Measurements from ENCODE around the gene FGF8.
"Not testable (repeated sequence)": the region's sequence is repeated elsewhere in the genome, so short reads cannot be mapped to it uniquely, and the experiment has no call there.

FGF8 gene, protein sequence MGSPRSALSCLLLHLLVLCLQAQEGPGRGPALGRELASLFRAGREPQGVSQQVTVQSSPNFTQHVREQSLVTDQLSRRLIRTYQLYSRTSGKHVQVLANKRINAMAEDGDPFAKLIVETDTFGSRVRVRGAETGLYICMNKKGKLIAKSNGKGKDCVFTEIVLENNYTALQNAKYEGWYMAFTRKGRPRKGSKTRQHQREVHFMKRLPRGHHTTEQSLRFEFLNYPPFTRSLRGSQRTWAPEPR

DNA sequence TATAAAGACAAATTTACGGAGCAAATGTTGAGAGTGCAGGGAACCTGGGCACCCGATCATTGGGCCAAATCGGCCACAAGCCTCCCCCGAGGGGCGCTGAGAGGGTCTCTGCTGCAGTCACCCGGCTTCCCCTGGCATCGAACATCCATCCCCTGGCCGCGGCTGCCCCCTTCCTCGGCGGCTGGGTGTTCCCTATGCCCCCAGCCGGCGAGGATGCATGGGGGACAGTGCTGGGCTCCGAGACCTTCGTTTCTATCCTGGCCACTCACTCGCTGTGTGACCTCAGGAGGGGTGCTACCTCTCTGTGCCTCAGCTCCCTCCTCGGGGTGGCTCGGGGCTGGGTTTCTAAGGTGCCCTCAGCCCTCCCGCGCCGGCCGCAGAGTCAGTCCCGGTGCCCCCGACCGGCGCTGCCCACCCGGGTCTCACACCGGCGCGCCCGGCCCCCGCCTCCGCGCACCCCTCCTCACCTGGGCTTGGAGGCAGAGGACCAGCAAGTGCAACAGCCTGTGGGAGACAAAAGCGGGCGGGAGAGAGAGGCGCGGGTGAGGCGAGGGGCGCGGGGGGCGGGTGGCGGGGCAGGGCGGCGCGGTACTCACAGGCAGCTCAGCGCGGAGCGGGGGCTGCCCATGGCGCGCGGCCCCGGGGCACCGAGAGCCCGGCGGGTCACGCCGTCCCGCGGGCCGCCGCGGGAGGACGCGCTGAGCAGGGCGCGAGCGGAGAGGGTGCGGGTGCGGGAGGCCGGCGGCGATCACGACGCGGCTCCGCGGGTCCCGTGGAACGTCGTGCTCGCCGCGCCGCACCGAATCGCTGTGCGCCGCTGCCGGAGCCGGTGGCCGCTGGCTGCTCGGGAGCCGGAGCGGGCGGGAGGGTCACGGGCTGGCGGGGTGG is at the start of gene FGF8:
Gene FGF8, minus strand, starts transcription at position 842 of the 888 bp plus-strand sequence. Its CDS starts 214 bp downstream, at position 628.
- DNase-seq: no peak

- DNase-seq: no peak
Observed at GRCh38 chr10:101824736-101825135, 48.8 kb upstream of the FGF8 start.

GRCh38 chr10:101818872-101819633 is 43.1 kb upstream of the FGF8 start:
- no peak for DNase-seq

- peak; percentile 100 for DNase-seq
Observed at GRCh38 chr10:101818119-101818871, 42.4 kb upstream of the FGF8 start, which contains the start of gene OGA. Gene OGA (minus strand): TSS chr10:101818444. CDS start chr10:101818022, 422 bp downstream.

DNA sequence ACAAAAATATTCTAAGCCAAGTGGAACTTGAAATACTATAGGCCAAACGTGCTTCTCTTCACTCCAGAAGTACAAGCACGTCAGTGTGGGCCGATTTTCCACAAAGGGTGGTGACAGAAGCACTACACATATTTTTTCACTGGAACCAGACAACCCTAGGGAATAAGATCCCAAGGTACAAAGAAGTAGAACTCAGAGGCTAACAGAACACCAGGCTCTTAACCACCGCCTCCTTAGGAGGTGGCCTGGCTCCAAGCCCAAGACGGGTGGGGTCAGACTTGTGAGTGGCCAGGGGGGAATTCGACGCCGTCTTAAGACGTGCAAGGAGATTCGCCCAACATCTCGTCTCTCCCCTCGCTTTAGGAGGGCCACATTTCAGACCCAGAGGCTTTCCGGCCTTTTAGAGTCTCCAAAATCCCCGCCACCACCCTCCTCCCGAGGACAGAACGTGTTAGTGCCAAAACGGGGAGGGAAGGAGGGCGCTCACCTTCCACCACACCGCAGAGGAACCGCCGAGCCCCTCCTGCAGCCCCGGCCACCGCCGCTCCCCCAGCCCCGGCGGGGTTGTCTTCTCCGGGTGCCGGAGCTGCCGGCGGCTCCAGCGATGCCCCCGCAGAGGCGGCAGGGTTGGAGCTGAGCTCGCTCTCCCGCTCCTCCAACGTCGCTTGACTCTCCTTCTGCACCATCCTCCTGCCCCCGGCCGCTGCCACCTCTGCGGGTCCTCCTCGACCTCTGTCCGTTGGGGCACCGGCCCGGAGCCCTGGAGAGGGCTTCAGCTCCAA is 41.6 kb upstream of the FGF8 start:
- DNase-seq: peak; percentile 92

DNA sequence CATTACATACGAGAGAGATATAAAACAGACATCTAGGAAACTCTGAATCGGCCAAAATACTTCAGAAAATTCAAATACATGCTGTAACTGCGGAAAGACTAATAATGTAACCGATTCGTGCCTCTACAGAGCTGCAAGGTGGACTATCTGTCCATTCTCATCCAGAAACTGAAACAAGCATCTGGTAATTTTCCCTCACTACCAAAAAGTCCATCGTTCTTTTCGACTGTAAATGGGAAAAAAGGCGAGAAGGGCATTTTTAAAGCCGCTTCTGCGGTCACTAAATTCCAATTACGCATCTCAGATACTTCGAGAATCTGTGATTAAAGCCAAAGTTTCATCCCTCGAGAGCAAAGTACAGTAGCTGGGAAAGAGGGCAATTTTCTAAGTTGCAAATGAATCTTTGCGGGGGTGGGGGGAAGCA is 41.0 kb upstream of the FGF8 start:
- DNase-seq: no peak

- DNase-seq: no peak
Observed at GRCh38 chr10:101816376-101816775, 40.5 kb upstream of the FGF8 start.

DNA sequence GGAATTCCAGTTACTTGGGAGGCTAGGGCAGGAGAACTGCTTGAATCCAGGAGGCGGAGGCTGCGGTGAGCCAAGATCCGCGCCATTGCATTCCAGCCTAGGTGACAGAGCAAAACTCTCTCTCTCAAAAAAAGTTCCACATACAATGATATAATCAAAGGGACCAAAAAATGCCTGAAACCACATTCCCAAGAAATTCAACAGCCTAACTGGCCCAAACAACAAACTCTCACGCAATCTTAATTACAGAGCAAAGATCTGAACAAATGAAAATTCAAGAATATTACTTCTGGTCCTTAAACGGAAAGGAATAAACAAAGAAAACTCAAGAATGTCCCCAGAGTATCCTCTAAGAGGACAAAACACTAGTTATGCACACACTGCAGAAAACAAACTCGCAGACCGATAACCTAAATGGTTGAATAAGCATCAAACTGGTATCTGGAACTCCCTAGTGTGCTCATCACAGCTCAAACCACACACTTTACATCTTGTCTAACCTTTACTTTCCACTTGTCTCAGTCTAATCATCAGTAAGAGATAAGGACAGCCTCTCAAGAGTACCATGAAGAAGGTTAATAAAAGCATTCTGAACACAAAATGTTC is 38.7 kb upstream of the FGF8 start:
- DNase-seq: no peak

GRCh38 chr10:101812606-101813005 is 36.7 kb upstream of the FGF8 start:
- DNase-seq: no peak

GRCh38 chr10:101807158-101807557 is 31.2 kb upstream of the FGF8 start:
- DNase-seq: no peak

DNA sequence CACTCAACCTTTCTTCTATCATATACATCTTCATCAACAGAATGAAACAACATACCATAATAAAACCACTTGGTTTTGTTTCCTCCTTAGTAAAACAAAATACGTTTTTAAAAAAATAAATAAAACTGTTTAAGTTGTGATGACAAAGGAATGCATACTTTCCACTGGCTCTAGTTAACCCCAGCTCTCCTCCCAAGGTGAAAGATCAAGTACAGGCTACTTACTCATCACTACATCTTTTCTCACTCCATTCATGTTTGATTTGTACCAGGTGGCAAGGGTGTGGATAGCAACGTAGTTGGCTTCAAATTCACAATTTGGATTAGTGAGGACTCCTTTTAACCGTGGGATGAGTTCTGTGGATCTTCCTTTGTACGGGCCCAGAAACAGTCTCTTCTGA is 27.6 kb upstream of the FGF8 start:
- peak; percentile 84 for DNase-seq

- DNase-seq: no peak
Observed at GRCh38 chr10:101797403-101798059, 21.6 kb upstream of the FGF8 start.

GRCh38 chr10:101793526-101793925 is 17.6 kb upstream of the FGF8 start:
- no peak for DNase-seq

DNA sequence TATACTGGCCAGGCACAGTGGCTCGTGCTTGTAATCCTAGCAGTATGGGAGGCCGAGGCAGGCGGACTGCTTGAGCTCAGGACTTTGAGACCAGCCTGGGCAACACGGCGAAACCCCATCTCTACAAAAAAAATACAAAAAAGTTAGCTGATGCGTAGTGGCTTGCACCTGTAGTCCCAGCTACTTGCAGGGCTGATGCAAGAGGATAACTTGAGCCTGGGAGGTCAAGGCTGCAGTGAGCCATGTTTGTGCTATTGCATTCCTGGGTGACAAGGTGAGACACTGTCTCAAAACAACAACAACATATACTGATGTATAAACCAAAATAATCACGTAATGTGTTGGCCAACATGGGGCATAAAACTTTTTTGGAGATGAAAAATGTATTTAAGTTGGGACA is 13.8 kb upstream of the FGF8 start:
- no peak for DNase-seq

DNA sequence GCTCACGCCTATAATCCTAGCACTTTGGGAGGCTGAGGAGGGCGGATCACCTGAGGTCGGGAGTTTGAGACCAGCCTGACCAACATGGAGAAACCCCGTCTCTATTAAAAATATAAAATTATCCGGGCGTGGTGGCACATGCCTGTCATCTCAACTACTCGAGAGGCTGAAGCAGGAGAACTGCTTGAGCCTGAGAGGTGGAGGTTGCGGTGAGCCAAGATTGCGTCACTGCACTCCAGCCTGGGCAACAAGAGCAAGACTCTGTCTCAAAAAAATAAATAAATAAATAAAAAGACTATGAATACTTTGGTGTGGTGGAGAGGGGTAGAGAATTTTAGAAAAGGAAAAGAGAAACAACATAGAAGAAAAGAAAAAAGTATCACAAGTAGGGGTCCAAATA is 13.3 kb upstream of the FGF8 start:
- not testable (repeated sequence) for DNase-seq

GRCh38 chr10:101785801-101786200 is 9.9 kb upstream of the FGF8 start:
- DNase-seq: no peak

- no peak for DNase-seq
Observed at GRCh38 chr10:101784558-101784957, 8.6 kb upstream of the FGF8 start.

GRCh38 chr10:101783736-101784118 is 7.8 kb upstream of the FGF8 start:
- DNase-seq: no peak

DNA sequence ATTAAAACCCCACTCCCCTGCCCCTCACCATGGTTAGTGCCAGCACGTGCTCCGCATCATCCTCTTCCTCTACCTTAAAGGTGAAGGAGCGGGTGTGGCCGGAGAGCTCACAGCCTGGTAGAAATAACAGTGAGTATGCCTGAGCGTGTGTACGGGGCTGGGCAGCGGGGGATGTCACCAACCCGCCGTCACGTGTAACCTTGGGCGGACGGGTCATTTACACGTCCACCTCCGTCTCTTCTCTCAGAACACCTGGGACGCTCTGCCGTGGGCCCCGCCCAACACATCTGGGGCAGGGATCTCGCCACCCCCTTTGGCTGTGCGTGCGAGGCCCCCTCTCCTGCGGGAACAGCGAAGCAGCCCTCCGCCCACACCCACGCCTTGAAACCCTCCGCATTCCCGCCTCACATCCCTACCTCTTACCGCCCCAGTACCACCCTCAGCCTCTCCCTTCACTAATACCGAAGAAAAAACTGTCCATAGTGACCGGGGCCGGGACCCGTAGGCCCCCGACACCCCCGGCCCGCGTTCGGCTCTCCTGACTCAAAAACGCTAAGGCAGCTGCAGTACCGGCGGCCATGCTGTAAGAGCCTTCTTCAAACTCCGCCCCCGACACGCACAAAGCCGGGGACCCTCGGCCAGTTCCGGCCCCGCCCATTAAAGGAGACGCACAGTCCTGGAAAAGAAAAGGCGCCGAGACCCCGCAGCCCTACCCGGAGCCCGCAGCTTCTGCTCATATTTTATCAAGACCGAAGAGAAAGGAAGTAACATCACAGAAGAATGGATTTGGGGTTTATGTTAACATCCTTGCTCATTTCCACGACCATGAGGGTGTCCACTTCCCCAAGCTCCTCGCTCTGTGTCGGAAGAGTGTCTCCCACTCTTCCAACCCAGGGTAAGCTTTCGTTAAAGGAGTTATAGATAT is 7.2 kb upstream of the FGF8 start, which contains the start of gene NPM3:
Gene NPM3, minus strand, starts transcription at position 636 of the 925 bp plus-strand sequence. Its CDS starts 56 bp downstream, at position 580.
- DNase-seq: peak; percentile 74

Measured in HCEC 1CT (cell line).